Neural progenitor cell (in vitro differentiated cells): ENCODE data around the gene CFAP97D2. TPM values are rescaled to one million over a fixed set of nuclear protein-coding genes. Genes with fewer than 3 reads are reported as not detected.

Source experiments
- DNase-seq: peaks from one replicate; pipeline ENCODE4 v3.0.0-alpha.2; 2016; ENCODE audit warnings: low spot score
- H2AFZ ChIP-seq: fragments of 200-600 bp; sonication (generic); replicated peaks from 2 replicates; pipeline ENCODE4 v1.6.1; 2016; ENCODE audit warnings: antibody characterized with exemption
- H3F3A ChIP-seq: fragments of 200-600 bp; sonication (generic); 2 replicates; pipeline ENCODE4 v1.6.1; 2016; ENCODE audit warnings: antibody characterized with exemption, low read depth
- H3K27ac ChIP-seq: fragments of 200-600 bp; sonication (generic); 2 replicates; pipeline ENCODE4 v1.5.1; 2016; ENCODE audit warnings: mild to moderate bottlenecking
- H3K27me3 ChIP-seq: fragments of 200-600 bp; sonication (generic); 2 replicates; pipeline ENCODE4 v1.6.1; 2016; ENCODE audit warnings: mild to moderate bottlenecking, moderate library complexity
- H3K36me3 ChIP-seq: fragments of 200-600 bp; sonication (generic); 2 replicates; pipeline ENCODE4 v1.5.1; 2016
- H3K4me1 ChIP-seq: fragments of 200-600 bp; sonication (generic); 2 replicates; pipeline ENCODE4 v1.6.1; 2016; ENCODE audit warnings: mixed run types
- H3K4me2 ChIP-seq: fragments of 200-600 bp; sonication (generic); 2 replicates; pipeline ENCODE4 v1.6.1; 2016
- H3K4me3 ChIP-seq: fragments of 200-600 bp; sonication (generic); 2 replicates; pipeline ENCODE4 v1.5.1; 2016
- H3K79me2 ChIP-seq: fragments of 200-600 bp; sonication (generic); 2 replicates; pipeline ENCODE4 v1.6.1; 2016; ENCODE audit warnings: low read depth
- H3K9ac ChIP-seq: fragments of 200-600 bp; sonication (generic); 2 replicates; pipeline ENCODE4 v1.6.1; 2016
- H3K9me3 ChIP-seq: fragments of 200-600 bp; sonication (generic); 2 replicates; pipeline ENCODE4 v1.5.1; 2016; ENCODE audit warnings: low read depth
- H4K20me1 ChIP-seq: fragments of 200-600 bp; sonication (generic); 2 replicates; pipeline ENCODE4 v1.6.1; 2016; ENCODE audit warnings: low read depth
- H3K27ac Mint-ChIP-seq: 3 replicates; pipeline ENCODE4 v1.8.0; 2021; ENCODE audit warnings: mixed read lengths
- H3K27me3 Mint-ChIP-seq: 2 replicates; pipeline ENCODE4 v1.8.0; 2022; ENCODE audit warnings: low read depth, mild to moderate bottlenecking, inconsistent platforms, moderate library complexity, mixed read lengths; ENCODE audit not compliant: insufficient read depth
- H3K36me3 Mint-ChIP-seq: 3 replicates; pipeline ENCODE4 v1.8.0; 2021; ENCODE audit warnings: mixed read lengths
- H3K4me1 Mint-ChIP-seq: 3 replicates; pipeline ENCODE4 v1.8.0; 2021; ENCODE audit warnings: mixed read lengths
- H3K4me3 Mint-ChIP-seq: 3 replicates; pipeline ENCODE4 v1.8.0; 2021; ENCODE audit warnings: mild to moderate bottlenecking, moderate library complexity, mixed read lengths
- H3K9me3 Mint-ChIP-seq: 3 replicates; pipeline ENCODE4 v1.8.0; 2020; ENCODE audit warnings: mixed read lengths
- EZH2 ChIP-seq: fragments of 200-600 bp; sonication (generic); IDR thresholded peaks from 2 replicates; pipeline ENCODE4 v1.6.1; 2017; ENCODE audit warnings: antibody characterized with exemption, mild to moderate bottlenecking, moderate library complexity
- EZH2phosphoT487 ChIP-seq: fragments of 200-600 bp; sonication (generic); IDR thresholded peaks from 2 replicates; pipeline ENCODE4 v1.6.1; 2017; ENCODE audit warnings: antibody characterized with exemption
- total RNA-seq: library from RNA; depleted of rRNA; stranded (reverse); fragments of >200 nt; gene quantifications from 2 replicates; pipeline ENCODE4 v1.2.3, GENCODE V29; 2015; ENCODE audit warnings: low replicate concordance
- TF ChIP-seq, protein P1 (sequence below): fragments of 200-600 bp; sonication (generic); IDR thresholded peaks from 2 replicates; pipeline ENCODE4 v1.5.1; 2017; ENCODE audit warnings: antibody characterized with exemption, mild to moderate bottlenecking

Gene CFAP97D2
- total RNA-seq, 1 donor from 2014 or later = not detected

DNA sequence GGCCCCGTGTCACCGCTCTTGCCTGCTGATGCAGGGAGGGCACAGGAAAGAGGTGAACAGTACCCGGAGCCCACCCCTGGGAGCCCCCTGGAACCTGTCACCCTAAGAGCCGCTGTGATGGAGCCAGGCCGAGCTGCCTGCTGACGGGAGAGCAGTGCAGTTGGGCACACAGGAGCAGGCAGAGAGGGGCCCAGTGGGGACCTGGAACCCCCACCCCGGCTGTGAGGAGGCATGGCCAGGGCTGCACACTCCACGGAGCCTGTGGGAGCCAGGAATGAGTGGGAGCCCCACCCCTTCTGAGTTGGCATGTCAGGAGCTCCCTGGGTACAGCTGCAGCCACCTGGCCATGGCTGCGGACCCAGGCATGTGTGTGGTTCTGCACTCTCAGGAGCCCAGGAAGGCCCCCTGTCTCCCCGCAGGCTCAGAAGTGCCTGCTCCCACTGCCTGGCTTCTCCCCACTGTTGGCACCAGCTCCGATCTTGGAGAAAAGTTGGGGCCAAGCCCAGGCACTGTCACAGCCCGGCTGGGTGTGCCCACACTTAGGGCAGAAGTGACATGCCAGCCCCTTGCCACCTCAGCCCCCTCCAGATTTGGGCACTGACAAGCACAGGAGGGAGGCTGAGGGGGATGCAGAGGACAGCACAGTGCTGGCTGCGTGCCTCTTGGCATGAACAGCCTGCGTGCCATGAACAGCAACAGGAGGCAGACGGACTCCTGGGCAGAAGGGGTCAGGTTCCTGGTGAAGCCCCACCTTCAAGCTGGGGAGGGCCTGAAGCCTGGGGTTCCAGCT lies 6.3 kb downstream of the CFAP97D2 start:
- H3K4me1 Mint-ChIP-seq = peaks cover 3% of the 10 kb centered on the region
- no peak overlapping the region for H3K4me3 ChIP-seq
- DNase-seq = no peak
- H3K27me3 Mint-ChIP-seq = peaks cover 7% of the 10 kb centered on the region
- H3K4me3 Mint-ChIP-seq = no peak overlapping the region
- no peak overlapping the region for H3K27ac ChIP-seq
- no peak overlapping the region for H3K27ac Mint-ChIP-seq
- H3K36me3 ChIP-seq = no peaks in the 10 kb centered on the region
- H4K20me1 ChIP-seq = no peaks in the 10 kb centered on the region
- no peaks in the 10 kb centered on the region for H3K9me3 ChIP-seq
- peak overlapping the region; percentile 89 for H2AFZ ChIP-seq
- H3K79me2 ChIP-seq = no peaks in the 10 kb centered on the region
- H3K36me3 Mint-ChIP-seq = peaks cover 2% of the 10 kb centered on the region
- H3K9me3 Mint-ChIP-seq = peaks cover 9% of the 10 kb centered on the region
- no peaks in the 10 kb centered on the region for H3K27me3 ChIP-seq
- H3K9ac ChIP-seq = no peak overlapping the region
- H3F3A ChIP-seq = no peaks in the 10 kb centered on the region
- H3K4me2 ChIP-seq = no peak overlapping the region
- TF ChIP-seq EZH2phosphoT487 (no peak), EZH2 (no peak)
- TF ChIP-seq, protein P1, sequence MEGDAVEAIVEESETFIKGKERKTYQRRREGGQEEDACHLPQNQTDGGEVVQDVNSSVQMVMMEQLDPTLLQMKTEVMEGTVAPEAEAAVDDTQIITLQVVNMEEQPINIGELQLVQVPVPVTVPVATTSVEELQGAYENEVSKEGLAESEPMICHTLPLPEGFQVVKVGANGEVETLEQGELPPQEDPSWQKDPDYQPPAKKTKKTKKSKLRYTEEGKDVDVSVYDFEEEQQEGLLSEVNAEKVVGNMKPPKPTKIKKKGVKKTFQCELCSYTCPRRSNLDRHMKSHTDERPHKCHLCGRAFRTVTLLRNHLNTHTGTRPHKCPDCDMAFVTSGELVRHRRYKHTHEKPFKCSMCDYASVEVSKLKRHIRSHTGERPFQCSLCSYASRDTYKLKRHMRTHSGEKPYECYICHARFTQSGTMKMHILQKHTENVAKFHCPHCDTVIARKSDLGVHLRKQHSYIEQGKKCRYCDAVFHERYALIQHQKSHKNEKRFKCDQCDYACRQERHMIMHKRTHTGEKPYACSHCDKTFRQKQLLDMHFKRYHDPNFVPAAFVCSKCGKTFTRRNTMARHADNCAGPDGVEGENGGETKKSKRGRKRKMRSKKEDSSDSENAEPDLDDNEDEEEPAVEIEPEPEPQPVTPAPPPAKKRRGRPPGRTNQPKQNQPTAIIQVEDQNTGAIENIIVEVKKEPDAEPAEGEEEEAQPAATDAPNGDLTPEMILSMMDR = no peak
- H3K4me1 ChIP-seq = peaks cover 5% of the 10 kb centered on the region

DNA sequence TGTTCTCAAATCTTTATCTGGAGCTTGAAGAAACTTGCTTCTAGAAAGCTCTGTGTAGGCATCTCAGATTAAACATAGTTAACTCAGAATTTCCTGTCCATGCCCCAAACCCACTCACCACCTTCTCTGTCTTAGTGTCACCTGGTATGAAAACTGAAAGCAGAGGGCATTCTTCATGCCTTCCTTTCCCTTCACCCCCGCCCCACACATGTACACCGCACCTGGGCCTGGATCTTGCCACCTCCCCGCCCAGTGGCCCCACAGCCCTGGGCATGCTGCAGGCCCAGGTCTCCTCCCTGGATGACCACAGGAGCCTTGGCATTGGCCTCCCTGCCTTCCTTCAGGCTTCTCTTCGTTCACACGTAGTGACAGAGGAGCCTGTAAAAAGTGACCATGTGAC lies 15.8 kb downstream of the CFAP97D2 start:
- Histone ChIP-seq H3K27ac (no peak overlapping the region), H3K9ac (no peak overlapping the region), H4K20me1 (no peaks in the 10 kb centered on the region), H3K9me3 (no peaks in the 10 kb centered on the region), H2AFZ (no peak overlapping the region), H3K4me3 (no peak overlapping the region), H3K4me2 (no peak overlapping the region), H3F3A (no peaks in the 10 kb centered on the region), H3K36me3 (no peaks in the 10 kb centered on the region), H3K79me2 (no peaks in the 10 kb centered on the region), H3K27me3 (no peaks in the 10 kb centered on the region), H3K4me1 (no peaks in the 10 kb centered on the region)
- H3K9me3 Mint-ChIP-seq = peaks cover 11% of the 10 kb centered on the region
- peaks cover 2% of the 10 kb centered on the region for H3K36me3 Mint-ChIP-seq
- no peaks in the 10 kb centered on the region for H3K4me1 Mint-ChIP-seq
- no peak overlapping the region for H3K4me3 Mint-ChIP-seq
- DNase-seq = no peak
- peaks cover 10% of the 10 kb centered on the region for H3K27me3 Mint-ChIP-seq
- no peak for TF ChIP-seq EZH2phosphoT487
- no peak for TF ChIP-seq EZH2
- TF ChIP-seq, protein P1 = no peak
- H3K27ac Mint-ChIP-seq = no peak overlapping the region

DNA sequence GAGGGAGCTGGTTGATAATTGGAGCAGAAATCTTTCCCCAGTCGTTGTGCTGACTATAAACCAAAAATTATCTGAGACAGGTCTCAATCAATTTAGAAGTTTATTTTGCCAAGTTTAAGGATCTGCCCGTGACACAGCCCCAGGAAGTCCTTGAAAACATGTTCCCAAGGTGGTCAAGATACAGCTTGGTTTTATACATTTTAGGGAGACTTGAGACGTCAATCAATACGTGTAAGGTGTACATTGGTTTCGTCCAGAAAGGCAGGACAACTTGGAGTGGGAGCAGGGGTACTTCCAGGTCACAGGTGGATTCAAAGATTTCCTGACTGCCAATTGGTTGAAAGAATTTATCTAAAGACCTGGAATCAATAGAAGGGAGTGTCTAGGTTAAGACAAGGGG lies 17.6 kb downstream of the CFAP97D2 start:
- Histone ChIP-seq H3K36me3 (no peaks in the 10 kb centered on the region), H3K79me2 (no peaks in the 10 kb centered on the region), H3K9ac (no peak overlapping the region), H3K4me3 (no peak overlapping the region), H3K4me1 (peaks cover 10% of the 10 kb centered on the region), H2AFZ (no peak overlapping the region), H3K27ac (no peak overlapping the region), H3F3A (no peaks in the 10 kb centered on the region), H4K20me1 (no peaks in the 10 kb centered on the region), H3K9me3 (no peaks in the 10 kb centered on the region), H3K27me3 (no peaks in the 10 kb centered on the region), H3K4me2 (no peak overlapping the region)
- Mint-ChIP-seq H3K9me3 (peaks cover 13% of the 10 kb centered on the region), H3K36me3 (no peaks in the 10 kb centered on the region), H3K27me3 (peaks cover 12% of the 10 kb centered on the region), H3K27ac (no peak overlapping the region), H3K4me3 (no peak overlapping the region), H3K4me1 (peaks cover 6% of the 10 kb centered on the region)
- TF ChIP-seq EZH2phosphoT487 (no peak), EZH2 (no peak)
- TF ChIP-seq, protein P1 = no peak
- no peak for DNase-seq
